Right atrium auricular region (tissue), 2 donors: ENCODE data around the gene TAS1R1. TPM values are rescaled to one million over a fixed set of nuclear protein-coding genes. Genes with fewer than 3 reads are reported as not detected.

Experiments used
- DNase-seq: peaks from one replicate; pipeline ENCODE4 v3.0.0-alpha.2; 2019; ENCODE audit warnings: low spot score
- H3K27ac ChIP-seq, 2 donors: fragments of 200-600 bp; sonication (generic); 1 replicate in 1 of 2; 2 replicates in 1 of 2; pipeline ENCODE4 v1.5.1; 2016 to 2019
- H3K27me3 ChIP-seq, 2 donors: fragments of 200-600 bp; sonication (generic); one replicate each; pipeline versions ENCODE4 v1.5.1 to v1.6.0; 2017 to 2019
- H3K36me3 ChIP-seq: fragments of 200-600 bp; sonication (generic); one replicate; pipeline ENCODE4 v1.5.1; 2016
- H3K4me1 ChIP-seq, 2 donors: fragments of 200-600 bp; sonication (generic); one replicate each; pipeline versions ENCODE4 v1.5.1 to v1.6.0; 2017 to 2019
- H3K4me3 ChIP-seq, 2 donors: fragments of 200-600 bp; sonication (generic); 1 replicate in 1 of 2; 2 replicates in 1 of 2; pipeline ENCODE4 v1.5.1; 2017 to 2019; ENCODE audit warnings: mild to moderate bottlenecking in 1 of 2, moderate library complexity in 1 of 2
- H3K9me3 ChIP-seq, 2 donors: fragments of 200-600 bp; sonication (generic); one replicate each; pipeline ENCODE4 v1.5.1; 2019
- CTCF ChIP-seq, 2 donors: fragments of 200-600 bp; sonication (generic); IDR thresholded peaks; one replicate each; pipeline ENCODE4 v1.5.1; 2019; ENCODE audit warnings: antibody characterized with exemption in 2 of 2
- total RNA-seq, 2 donors: library from RNA; depleted of rRNA; stranded (reverse); fragments of >200 nt; gene quantifications; one replicate each; pipeline ENCODE4 v1.1.0, GENCODE V29; 2016

Gene TAS1R1
- total RNA-seq, 2 donors from 2014 or later: not detected

GRCh38 chr1:6624710-6625583 is 69.8 kb downstream of the TAS1R1 start, which contains the start of gene THAP3:
THAP3 (plus strand) TSS chr1:6624868; CDS start chr1:6625219, 351 bp downstream.
- no peaks in the 10 kb centered on the region for H3K9me3 ChIP-seq
- no peaks in the 10 kb centered on the region for H3K27me3 ChIP-seq
- H3K4me1 ChIP-seq: peaks cover 0 to 23% of the 10 kb centered on the region in 2 donors
- peak; percentile 88 for DNase-seq
- no peak for TF ChIP-seq CTCF (IDR thresholded peaks at IDR 0.05)
- peak within 1 kb of the TSS; percentile 77 to 84 for H3K27ac ChIP-seq
- H3K4me3 ChIP-seq: peak within 1 kb of the TSS; percentile 65 to 88
- H3K36me3 ChIP-seq: peaks cover 41% of the 10 kb centered on the region

GRCh38 chr1:6625584-6626149 is 70.6 kb downstream of the TAS1R1 start:
- peak in 1 of 2 donors; percentile 15 for TF ChIP-seq CTCF (IDR thresholded peaks at IDR 0.05)
- H3K36me3 ChIP-seq: peaks cover 41% of the 10 kb centered on the region
- peak overlapping the region; percentile 77 to 84 for H3K27ac ChIP-seq
- H3K4me1 ChIP-seq: peaks cover 0 to 23% of the 10 kb centered on the region in 2 donors
- no peaks in the 10 kb centered on the region for H3K27me3 ChIP-seq
- H3K4me3 ChIP-seq: peak overlapping the region; percentile 65 to 88
- no peaks in the 10 kb centered on the region for H3K9me3 ChIP-seq
- no peak for DNase-seq

DNA sequence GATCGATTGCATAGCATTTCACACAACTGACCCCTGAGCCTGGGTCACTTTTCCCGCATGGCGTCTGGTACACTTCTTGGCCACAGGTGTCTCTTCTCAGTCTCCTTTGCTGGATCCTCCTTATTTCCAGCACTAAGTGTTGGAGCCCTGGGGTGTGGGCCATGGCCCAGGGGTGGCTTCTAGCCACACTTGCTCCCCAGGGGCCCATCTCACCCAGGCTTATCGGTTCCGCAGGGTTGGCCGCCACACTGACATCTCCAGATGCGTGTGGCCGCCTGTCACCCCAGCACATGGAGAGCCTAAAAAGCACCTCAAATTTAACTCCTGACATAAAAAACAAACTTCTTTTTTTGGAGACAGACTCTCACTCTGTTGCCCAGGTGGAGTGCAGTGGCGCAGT is 71.9 kb downstream of the TAS1R1 start:
- no peak for TF ChIP-seq CTCF (IDR thresholded peaks at IDR 0.05)
- no peak overlapping the region for H3K4me3 ChIP-seq
- H3K27ac ChIP-seq: no peak overlapping the region
- H3K36me3 ChIP-seq: peaks cover 34% of the 10 kb centered on the region
- no peaks in the 10 kb centered on the region for H3K9me3 ChIP-seq
- DNase-seq: no peak
- H3K4me1 ChIP-seq: peaks cover 0 to 23% of the 10 kb centered on the region in 2 donors
- H3K27me3 ChIP-seq: no peaks in the 10 kb centered on the region

- H3K36me3 ChIP-seq: peaks cover 38% of the 10 kb centered on the region
- no peak for DNase-seq
Observed at GRCh38 chr1:6627841-6628545, 72.9 kb downstream of the TAS1R1 start.

More at GRCh38 chr1:6627841-6628545, 72.9 kb downstream of the TAS1R1 start:
- no peaks in the 10 kb centered on the region for H3K27me3 ChIP-seq
- H3K4me1 ChIP-seq: peaks cover 0 to 23% of the 10 kb centered on the region in 2 donors
- H3K27ac ChIP-seq: no peak overlapping the region
- H3K9me3 ChIP-seq: no peaks in the 10 kb centered on the region
- no peak overlapping the region for H3K4me3 ChIP-seq
- no peak for TF ChIP-seq CTCF (IDR thresholded peaks at IDR 0.05)
